ENCODE measurements around the gene P2RX1.

Gene P2RX1

GRCh38 chr17:3904501-3904900 is 11.8 kb downstream of the P2RX1 start:
- no peak for DNase-seq

- no peak for DNase-seq
Observed at GRCh38 chr17:3903881-3904290, 12.4 kb downstream of the P2RX1 start.

GRCh38 chr17:3903051-3903825 is 13.0 kb downstream of the P2RX1 start:
- no peak for DNase-seq

DNA sequence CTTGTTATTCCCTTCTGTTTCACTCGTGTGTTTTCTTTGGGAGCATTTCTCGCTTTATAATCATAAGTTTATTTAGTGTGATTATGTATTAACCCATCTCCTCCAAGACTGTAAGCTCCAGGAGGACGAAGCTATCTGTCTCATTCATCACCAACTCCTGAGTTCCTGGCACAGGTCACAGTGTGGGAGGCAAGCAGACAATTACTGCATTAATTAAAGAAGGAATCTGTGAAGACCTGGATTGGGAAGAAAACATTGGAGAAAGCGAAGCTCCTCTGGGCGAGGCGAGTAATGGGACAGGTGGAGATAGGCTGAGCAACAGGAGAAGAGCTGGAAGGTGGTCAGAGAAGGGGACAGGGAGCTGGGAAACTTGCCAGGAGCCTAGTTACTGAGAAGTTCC is 15.6 kb downstream of the P2RX1 start:
- no peak for DNase-seq

GRCh38 chr17:3897731-3898130 is 18.5 kb downstream of the P2RX1 start:
- no peak for DNase-seq

GRCh38 chr17:3896968-3897235 is 19.4 kb downstream of the P2RX1 start:
- DNase-seq: no peak

- no peak for DNase-seq
Observed at GRCh38 chr17:3896108-3896967, 19.9 kb downstream of the P2RX1 start.

- DNase-seq: no peak
Observed at GRCh38 chr17:3895354-3895753, 20.9 kb downstream of the P2RX1 start.

DNA sequence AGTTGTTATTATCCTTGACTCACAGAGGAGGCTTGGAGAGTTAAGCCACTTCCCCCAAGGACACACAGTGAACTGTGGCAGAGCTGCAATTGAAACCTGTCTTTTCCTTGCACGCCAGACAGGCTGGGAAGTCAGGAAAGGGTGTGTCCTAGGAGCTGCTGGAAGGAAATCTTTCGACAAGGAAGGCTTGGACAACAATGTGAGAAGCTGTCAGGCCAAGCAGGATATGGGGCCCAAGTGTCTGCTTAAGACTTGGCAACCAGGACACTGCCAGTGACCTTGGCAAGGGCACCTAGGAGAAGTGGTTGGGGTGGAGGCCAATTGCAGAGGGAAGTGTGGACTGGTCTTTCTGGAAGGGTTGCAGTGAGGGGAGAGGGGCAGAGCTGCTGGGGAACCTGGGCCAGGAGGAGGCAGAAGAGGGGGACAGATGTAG is 21.3 kb downstream of the P2RX1 start:
- no peak for DNase-seq

DNA sequence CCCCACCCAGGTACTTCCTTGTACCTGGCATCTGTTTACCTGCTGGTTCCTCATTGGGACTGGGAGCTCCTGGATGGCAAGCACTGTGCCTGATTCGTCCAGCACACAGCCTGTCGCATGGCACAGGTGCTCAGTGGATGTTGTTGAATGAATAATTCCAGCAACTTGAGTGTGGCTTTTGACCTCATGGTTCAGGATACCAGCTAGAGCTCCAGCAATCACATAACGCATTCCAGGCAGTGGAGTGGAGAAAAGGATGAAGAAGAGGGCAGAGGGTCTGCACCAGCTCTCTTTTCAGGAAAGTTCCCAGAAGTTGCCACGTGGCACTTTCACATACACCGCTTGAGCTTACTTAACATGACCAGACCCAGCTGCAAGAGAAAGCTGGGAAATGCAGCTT is 22.1 kb downstream of the P2RX1 start:
- no peak for DNase-seq

- no peak for DNase-seq
Observed at GRCh38 chr17:3893720-3894116, 22.5 kb downstream of the P2RX1 start.

- DNase-seq: peak; percentile 90
Observed at GRCh38 chr17:3893003-3893719, 23.1 kb downstream of the P2RX1 start, which contains the start of gene CAMKK1. TSS of gene CAMKK1 (minus strand) at chr17:3893053. CDS start at chr17:3885687, 7,366 bp downstream.

DNA sequence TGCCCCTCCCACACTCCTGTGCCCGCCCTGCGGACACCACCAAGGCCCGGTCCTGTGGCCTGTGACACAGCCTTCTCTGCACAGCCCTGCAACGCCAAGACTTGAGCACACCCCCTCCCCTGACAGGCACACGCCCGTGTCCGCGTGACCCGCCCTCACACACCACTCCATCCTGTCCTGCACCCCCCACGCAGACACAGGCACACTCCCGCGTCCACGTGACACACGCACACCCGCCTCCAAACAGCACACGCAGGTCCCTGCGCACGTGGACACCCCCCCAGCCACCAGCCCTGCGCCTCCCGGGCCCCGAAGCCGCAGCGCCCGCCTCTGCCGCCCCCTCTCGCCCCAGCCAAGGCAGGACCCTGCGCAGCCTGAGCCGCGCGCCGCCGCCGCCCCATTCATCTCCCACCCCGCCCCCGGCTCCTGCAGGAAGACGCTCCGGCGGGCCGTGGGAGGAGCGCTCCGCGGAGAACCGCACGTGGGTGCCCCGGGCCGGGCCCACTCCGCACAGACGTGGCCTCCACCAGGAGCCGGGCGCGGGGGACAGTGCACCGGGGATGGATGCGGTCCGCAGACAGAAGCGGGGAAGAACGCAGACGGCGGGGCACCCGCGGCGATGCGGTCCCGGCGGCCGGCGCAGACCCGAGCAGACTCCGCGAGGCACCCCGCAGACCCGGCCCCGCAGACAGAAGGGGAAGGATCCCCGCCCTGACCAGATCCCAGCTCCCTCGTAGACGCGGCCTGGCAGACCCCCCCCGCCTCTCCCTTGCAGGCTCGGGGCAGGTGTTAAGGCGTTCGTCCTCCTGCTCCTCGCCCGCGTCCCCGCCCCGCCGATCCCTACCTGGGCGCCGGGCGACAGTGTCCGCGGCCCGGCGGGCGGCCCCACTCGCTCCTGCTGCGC is 23.9 kb downstream of the P2RX1 start:
- DNase-seq: peak; percentile 86

DNA sequence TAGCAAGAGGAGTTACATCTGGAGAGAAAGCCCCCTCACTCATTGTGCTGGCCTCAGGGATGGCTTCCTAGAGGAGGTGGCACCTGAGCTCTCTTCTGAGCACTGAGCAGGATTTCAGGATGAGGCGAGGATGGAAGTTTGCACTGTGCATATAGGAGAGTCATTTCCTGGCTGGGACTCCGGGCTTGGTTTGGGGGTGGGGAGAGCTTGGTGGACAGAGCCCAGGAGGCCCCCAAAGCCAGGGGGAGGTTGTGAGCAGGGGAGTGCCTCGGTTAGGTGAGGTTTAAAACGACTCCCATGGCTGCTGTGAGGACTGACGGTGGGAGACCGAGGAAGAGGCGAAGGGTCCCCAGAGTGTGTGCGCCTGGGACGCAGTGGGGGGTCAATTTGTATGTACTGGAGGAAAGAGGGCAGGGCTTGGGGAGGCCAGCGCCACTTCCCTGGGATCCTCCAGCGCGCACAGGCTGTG is 24.6 kb downstream of the P2RX1 start:
- DNase-seq: no peak

GRCh38 chr17:3890878-3891219 is 25.4 kb downstream of the P2RX1 start:
- no peak for DNase-seq

DNA sequence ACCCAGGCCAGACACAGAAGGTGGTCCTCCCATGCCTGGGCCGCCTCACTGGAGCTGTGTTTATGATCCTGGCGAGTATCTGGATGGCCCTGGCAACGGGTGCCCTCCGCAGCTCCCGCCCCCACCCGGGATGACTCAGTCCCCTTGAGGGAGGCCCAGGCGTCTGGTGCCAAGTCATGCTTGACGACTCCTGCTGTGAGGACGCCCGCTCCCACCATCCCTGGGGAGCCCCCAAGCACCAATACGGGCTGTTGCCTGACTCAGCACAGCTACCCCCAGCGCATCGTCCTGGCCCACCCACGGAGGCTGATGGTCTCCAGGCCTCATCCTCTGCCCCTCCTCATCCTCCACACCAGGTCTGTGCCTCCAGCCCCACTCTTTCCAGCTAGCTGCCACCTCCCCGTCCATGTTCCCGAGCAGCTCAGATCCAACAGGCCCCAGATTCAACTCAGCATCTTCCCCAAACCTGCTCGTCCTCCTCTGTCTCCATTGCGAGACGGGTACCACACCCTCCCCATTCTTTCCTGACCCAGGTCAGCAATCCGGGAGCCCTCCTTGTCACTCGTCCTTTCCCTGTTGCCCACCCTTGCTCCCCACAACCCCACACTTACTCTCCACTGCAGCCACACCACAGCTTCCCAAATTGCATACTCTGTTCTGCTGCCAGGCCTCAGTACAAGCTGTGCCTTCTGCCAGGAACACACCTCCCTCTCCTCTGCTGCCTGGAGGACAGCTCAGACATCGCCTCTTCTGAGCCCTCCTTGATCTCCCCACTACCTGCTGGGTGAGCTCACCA is 26.0 kb downstream of the P2RX1 start:
- no peak for DNase-seq

DNA sequence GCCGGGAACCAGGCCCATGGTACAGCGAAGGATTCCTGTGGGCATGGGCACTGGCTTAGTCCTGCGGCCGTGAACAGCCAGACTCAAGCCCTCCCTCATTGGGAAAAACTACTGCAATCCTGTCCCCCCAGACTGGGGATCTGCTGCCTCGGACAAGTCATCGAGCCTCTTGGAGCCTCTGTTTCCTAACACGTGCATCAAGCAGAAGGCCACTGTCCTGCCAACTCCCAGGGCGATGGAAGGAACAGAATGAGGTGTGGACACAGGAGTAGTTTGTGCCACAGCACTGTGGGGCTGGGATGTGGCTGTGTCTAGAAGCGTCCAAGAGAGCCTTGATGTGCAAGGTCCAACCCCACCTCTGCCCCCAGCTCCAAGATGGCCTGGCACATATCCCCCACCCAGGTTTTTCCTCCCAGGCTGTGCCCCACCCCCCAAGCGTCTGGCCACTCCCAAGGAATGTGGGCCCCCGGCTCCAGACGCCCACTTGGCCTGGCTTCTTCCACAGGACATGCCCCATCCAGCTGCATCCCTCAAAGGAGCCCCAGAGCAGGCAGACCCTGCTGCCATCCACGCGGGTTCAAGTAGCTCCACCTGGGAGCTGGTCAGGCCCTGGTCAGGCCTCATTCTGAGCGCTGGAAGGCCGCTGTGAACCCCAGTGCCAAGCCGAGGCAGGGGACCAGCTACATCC is 26.8 kb downstream of the P2RX1 start:
- no peak for DNase-seq

GRCh38 chr17:3888343-3889171 is 27.7 kb downstream of the P2RX1 start:
- no peak for DNase-seq

DNA sequence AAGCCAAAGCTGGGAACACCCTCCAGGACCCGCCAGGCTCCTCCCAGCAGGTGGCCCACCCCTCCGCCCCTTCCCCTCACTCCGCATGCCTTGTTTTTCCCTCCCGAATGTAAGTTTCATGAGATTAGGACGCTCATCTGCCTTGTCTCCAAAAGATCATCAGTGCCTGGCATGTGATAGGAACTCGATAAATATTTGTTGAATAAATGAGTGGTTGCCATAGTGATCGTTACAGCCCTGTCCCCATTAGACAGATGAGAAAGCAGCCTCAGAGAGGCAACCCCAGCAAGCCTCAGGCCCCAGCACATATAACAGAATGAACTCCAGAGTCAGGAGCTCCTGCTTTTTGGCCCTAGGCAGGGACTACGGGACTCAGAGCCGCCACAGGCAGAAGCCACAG is 28.5 kb downstream of the P2RX1 start:
- peak; percentile 31 for DNase-seq

DNA sequence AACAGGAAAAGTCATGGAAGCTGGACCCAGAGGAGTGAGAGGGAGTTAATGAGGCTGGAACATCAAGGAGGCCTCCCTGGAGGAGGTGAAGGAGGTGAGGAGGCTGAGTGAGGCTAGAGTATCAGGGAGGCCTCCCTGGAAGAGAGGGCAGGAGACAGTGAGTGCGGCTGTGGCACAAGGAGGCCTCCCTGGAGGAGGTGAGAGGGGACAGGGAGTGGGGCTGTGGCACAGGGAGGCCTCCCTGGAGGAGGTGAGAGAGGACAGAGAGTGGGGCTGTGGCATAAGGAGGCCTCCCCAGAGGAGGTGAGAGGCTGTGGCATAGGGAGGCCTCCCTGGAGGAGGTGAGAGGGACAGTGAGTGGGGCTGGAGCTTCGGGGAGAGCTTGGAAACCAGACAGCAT is 28.9 kb downstream of the P2RX1 start:
- DNase-seq: no peak

Measured in CD4-positive, alpha-beta T cell treated with Interleukin-17A for 1 hour (primary cell).